ENCODE data around the gene FAM216B. TPM values are rescaled to one million over a fixed set of nuclear protein-coding genes. Genes with fewer than 3 reads are reported as not detected.
"Not testable (repeated sequence)": the region's sequence is repeated elsewhere in the genome, so short reads cannot be mapped to it uniquely, and the experiment has no call there.

FAM216B gene
- total and polyA plus RNA-seq, 3 experiments from 2014 or later, result not detected

DNA sequence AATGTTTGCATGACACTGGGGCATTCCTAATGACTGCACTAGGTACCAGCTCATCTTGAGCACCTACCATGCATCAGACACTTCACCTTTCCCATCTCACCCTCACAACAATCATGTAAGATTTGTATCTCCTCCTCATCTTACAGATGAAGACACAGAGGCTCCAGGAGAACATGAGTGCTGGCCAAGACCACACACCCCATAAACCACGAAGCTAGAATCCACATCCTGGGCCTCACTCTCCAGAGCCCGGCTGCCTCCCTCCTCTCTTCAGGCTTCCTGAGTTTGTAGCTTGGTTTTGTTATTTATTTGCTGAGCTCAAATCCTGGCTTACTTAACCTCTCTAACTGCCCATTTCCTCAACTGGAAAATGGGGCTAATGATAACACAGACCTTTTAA, 25.9 kb downstream of the FAM216B start:
- Mint-ChIP-seq H3K4me1 (no peaks in the 10 kb centered on the region), H3K36me3 (no peaks in the 10 kb centered on the region), H3K4me3 (no peak overlapping the region), H3K27me3 (peaks cover 7 to 18% of the 10 kb centered on the region in 2 donors), H3K9me3 (no peaks in the 10 kb centered on the region), H3K27ac (no peak overlapping the region)
- no peaks in the 10 kb centered on the region for H3K36me3 ChIP-seq (ENCODE audit: insufficient read depth, low read length)
- no peaks in the 10 kb centered on the region for H3K4me1 ChIP-seq (ENCODE audit: insufficient read depth, low read length)
- H3K4me3 ChIP-seq (ENCODE audit: low read length), result no peak overlapping the region
- ChIA-PET POLR2A (no interaction called here), CTCF (no interaction called here)
- H3K27me3 ChIP-seq (ENCODE audit: insufficient read depth, low read length, poor library complexity, severe bottlenecking), result no peaks in the 10 kb centered on the region
- no peaks in the 10 kb centered on the region for H3K9me3 ChIP-seq (ENCODE audit: low read length)
- H3K27ac ChIP-seq (ENCODE audit: low read depth, low read length), result no peak overlapping the region
- DNase-seq, result no peak

DNA sequence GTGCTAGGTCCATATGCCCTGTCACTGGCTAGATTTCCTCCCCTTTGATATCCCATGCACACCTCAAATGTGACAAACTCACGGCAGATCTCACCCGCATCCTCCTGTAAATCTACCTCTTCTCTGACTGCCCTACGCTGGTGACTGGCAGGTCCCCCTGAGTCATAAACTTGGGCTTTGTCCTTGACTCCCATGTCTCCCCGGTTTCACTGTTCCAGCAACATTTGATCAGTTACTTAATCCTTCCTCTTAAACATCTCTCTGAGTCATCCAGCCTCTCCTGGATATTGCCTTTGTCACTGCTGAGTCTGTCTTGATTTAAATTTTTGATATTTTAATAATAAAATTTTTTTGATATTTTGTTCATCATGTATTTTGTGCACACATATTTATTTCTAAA, 26.5 kb downstream of the FAM216B start:
- Histone ChIP-seq H3K4me3 (ENCODE audit: low read length) (no peak overlapping the region), H3K27ac (ENCODE audit: low read depth, low read length) (no peak overlapping the region), H3K9me3 (ENCODE audit: low read length) (no peaks in the 10 kb centered on the region), H3K4me1 (ENCODE audit: insufficient read depth, low read length) (no peaks in the 10 kb centered on the region), H3K27me3 (ENCODE audit: insufficient read depth, low read length, poor library complexity, severe bottlenecking) (no peaks in the 10 kb centered on the region), H3K36me3 (ENCODE audit: insufficient read depth, low read length) (no peaks in the 10 kb centered on the region)
- no peak overlapping the region for H3K4me3 Mint-ChIP-seq
- ChIA-PET POLR2A (no interaction called here), CTCF (no interaction called here)
- H3K9me3 Mint-ChIP-seq, result no peaks in the 10 kb centered on the region
- H3K4me1 Mint-ChIP-seq, result no peaks in the 10 kb centered on the region
- H3K27me3 Mint-ChIP-seq, result peaks cover 7 to 18% of the 10 kb centered on the region in 2 donors
- DNase-seq, result no peak
- H3K36me3 Mint-ChIP-seq, result no peaks in the 10 kb centered on the region
- H3K27ac Mint-ChIP-seq, result no peak overlapping the region

DNA sequence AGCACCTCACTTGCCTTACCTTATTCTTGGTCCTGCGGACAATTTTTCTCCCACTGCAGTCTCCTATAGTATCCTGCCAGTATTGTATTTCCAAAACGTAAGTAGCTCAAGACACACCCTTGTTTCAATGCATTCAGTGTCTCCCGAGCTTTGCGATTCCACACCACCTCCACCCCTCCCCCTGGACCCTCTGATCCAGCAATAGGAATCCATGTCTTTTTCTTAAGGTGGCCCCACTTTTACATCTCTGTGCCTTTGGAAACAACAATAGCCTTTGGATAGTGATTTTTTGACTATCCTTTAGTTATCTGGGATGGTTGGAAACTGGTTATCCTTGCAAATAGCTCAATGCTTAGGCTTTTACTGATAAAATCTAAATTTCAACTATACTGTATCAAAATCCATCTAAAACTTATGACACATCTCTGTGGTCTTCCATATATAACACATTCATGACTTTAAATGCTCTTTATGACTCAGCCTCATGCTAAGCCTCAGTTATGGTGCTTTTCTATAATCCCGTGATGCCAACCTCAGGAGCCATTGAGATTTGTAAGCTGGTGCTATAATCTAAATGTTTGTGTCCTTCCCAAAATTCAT, 27.1 kb downstream of the FAM216B start:
- Histone ChIP-seq H3K27ac (ENCODE audit: low read depth, low read length) (no peak overlapping the region), H3K36me3 (ENCODE audit: insufficient read depth, low read length) (no peaks in the 10 kb centered on the region), H3K4me3 (ENCODE audit: low read length) (no peak overlapping the region), H3K9me3 (ENCODE audit: low read length) (no peaks in the 10 kb centered on the region), H3K4me1 (ENCODE audit: insufficient read depth, low read length) (no peaks in the 10 kb centered on the region), H3K27me3 (ENCODE audit: insufficient read depth, low read length, poor library complexity, severe bottlenecking) (no peaks in the 10 kb centered on the region)
- CTCF ChIA-PET, result no interaction called here
- DNase-seq, result no peak
- POLR2A ChIA-PET, result no interaction called here
- Mint-ChIP-seq H3K4me1 (no peaks in the 10 kb centered on the region), H3K36me3 (no peaks in the 10 kb centered on the region), H3K9me3 (no peaks in the 10 kb centered on the region), H3K27ac (no peak overlapping the region), H3K27me3 (peaks cover 7 to 18% of the 10 kb centered on the region in 2 donors), H3K4me3 (no peak overlapping the region)

DNA sequence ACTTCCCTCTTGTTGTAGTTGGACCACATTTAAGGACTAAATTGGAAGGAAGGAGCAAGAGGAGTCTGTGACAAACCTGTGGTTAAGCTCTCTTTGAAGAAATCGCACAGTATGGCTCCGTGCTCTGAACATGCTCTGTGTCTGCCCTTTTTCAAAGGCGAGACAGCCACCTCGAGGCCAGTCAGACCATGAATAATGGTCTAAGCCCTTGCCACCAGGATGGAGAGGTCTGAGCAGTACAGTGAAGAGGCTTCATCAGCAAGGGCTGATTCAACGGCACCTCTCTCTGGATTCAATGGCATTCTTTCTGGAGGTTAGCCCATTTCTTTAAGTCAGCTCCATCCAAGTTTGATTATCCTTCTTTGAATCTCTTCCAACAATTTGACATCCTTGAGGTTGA, 30.9 kb downstream of the FAM216B start:
- ChIA-PET CTCF (no interaction called here), POLR2A (no interaction called here)
- DNase-seq, result no peak
- no peaks in the 10 kb centered on the region for H3K36me3 ChIP-seq (ENCODE audit: insufficient read depth, low read length)
- H3K27ac Mint-ChIP-seq, result no peak overlapping the region
- no peaks in the 10 kb centered on the region for H3K4me1 ChIP-seq (ENCODE audit: insufficient read depth, low read length)
- peaks cover 0 to 4% (median 0%) of the 10 kb centered on the region in 5 donors for H3K9me3 Mint-ChIP-seq
- no peak overlapping the region for H3K4me3 Mint-ChIP-seq
- peaks cover 10 to 41% of the 10 kb centered on the region in 2 donors for H3K27me3 Mint-ChIP-seq
- no peaks in the 10 kb centered on the region for H3K4me1 Mint-ChIP-seq
- H3K27me3 ChIP-seq (ENCODE audit: insufficient read depth, low read length, poor library complexity, severe bottlenecking), result no peaks in the 10 kb centered on the region
- no peaks in the 10 kb centered on the region for H3K9me3 ChIP-seq (ENCODE audit: low read length)
- no peak overlapping the region for H3K27ac ChIP-seq (ENCODE audit: low read depth, low read length)
- H3K36me3 Mint-ChIP-seq, result no peaks in the 10 kb centered on the region
- H3K4me3 ChIP-seq (ENCODE audit: low read length), result no peak overlapping the region

- Mint-ChIP-seq H3K4me3 (no peak overlapping the region), H3K36me3 (no peaks in the 10 kb centered on the region), H3K9me3 (peaks cover 0 to 6% (median 2%) of the 10 kb centered on the region in 5 donors), H3K27ac (no peak overlapping the region), H3K27me3 (peaks cover 14 to 36% of the 10 kb centered on the region in 2 donors), H3K4me1 (no peaks in the 10 kb centered on the region)
- H3K9me3 ChIP-seq (ENCODE audit: low read length), result no peaks in the 10 kb centered on the region
- CTCF ChIA-PET, result no interaction called here
- no peak overlapping the region for H3K4me3 ChIP-seq (ENCODE audit: low read length)
- no peaks in the 10 kb centered on the region for H3K36me3 ChIP-seq (ENCODE audit: insufficient read depth, low read length)
- H3K27ac ChIP-seq (ENCODE audit: low read depth, low read length), result no peak overlapping the region
- no peaks in the 10 kb centered on the region for H3K27me3 ChIP-seq (ENCODE audit: insufficient read depth, low read length, poor library complexity, severe bottlenecking)
- POLR2A ChIA-PET, result no interaction called here
- DNase-seq, result no peak
- H3K4me1 ChIP-seq (ENCODE audit: insufficient read depth, low read length), result no peaks in the 10 kb centered on the region
Measured at GRCh38 chr13:42814868-42815267, 33.5 kb downstream of the FAM216B start.

DNA sequence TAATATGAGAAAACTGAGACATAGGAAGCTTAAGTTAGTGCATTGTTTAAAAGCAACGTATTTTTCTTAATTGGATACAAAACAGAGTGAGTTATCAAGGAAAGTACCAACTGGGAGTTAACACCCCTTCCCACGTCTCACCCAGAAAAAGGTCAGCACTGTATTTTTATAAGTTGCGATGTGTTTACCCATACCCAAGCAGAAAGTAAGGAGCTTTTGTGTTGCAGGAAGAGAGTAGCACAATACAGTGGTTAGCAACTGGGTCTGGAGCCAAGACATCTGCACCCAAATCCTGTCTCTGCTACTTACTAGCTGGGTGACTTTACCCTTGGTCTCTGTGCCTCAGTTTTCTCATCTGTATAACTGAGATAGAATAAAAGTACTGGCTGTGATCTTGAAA, 34.3 kb downstream of the FAM216B start:
- H3K9me3 Mint-ChIP-seq, result peaks cover 0 to 6% (median 2%) of the 10 kb centered on the region in 5 donors
- Histone ChIP-seq H3K36me3 (ENCODE audit: insufficient read depth, low read length) (no peaks in the 10 kb centered on the region), H3K4me1 (ENCODE audit: insufficient read depth, low read length) (no peaks in the 10 kb centered on the region), H3K4me3 (ENCODE audit: low read length) (no peak overlapping the region), H3K9me3 (ENCODE audit: low read length) (no peaks in the 10 kb centered on the region), H3K27ac (ENCODE audit: low read depth, low read length) (no peak overlapping the region), H3K27me3 (ENCODE audit: insufficient read depth, low read length, poor library complexity, severe bottlenecking) (no peaks in the 10 kb centered on the region)
- H3K4me1 Mint-ChIP-seq, result no peaks in the 10 kb centered on the region
- H3K36me3 Mint-ChIP-seq, result no peaks in the 10 kb centered on the region
- H3K27ac Mint-ChIP-seq, result no peak overlapping the region
- POLR2A ChIA-PET, result no interaction called here
- H3K27me3 Mint-ChIP-seq, result peaks cover 13 to 35% of the 10 kb centered on the region in 2 donors
- DNase-seq, result no peak
- CTCF ChIA-PET, result no interaction called here
- H3K4me3 Mint-ChIP-seq, result no peak overlapping the region

DNA sequence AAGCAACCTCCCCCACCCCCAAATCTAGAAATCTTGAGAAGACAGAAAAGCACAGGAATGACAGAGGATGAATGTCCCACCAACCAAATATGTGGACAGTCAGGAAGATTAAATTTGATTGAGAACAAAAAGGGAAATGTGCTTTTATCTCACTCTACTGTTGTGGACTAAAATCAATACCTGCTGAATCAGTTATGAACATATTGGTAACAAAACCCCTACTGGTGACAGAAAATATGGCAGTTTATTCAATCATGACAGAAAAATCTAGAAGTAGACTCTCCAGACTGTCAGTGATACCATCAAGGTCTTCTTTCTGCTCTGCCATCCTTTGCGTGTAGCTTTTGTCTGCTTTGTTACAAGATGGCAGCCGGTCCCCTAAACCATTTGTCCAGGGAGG, 35.2 kb downstream of the FAM216B start:
- no peak overlapping the region for H3K27ac Mint-ChIP-seq
- H3K4me1 Mint-ChIP-seq, result no peaks in the 10 kb centered on the region
- DNase-seq, result no peak
- H3K27me3 Mint-ChIP-seq, result peaks cover 8 to 30% of the 10 kb centered on the region in 2 donors
- ChIA-PET POLR2A (no interaction called here), CTCF (interaction anchor here (1.2 kb wide), 1 partner anchor 18 kb away, joined by 4 read pairs; no protein-coding TSS in a partner anchor)
- H3K36me3 Mint-ChIP-seq, result no peaks in the 10 kb centered on the region
- H3K4me3 Mint-ChIP-seq, result no peak overlapping the region
- peaks cover 0 to 6% (median 2%) of the 10 kb centered on the region in 5 donors for H3K9me3 Mint-ChIP-seq
- H3K27ac ChIP-seq (ENCODE audit: low read depth, low read length), result no peak overlapping the region
- no peaks in the 10 kb centered on the region for H3K27me3 ChIP-seq (ENCODE audit: insufficient read depth, low read length, poor library complexity, severe bottlenecking)
- no peaks in the 10 kb centered on the region for H3K36me3 ChIP-seq (ENCODE audit: insufficient read depth, low read length)
- H3K4me3 ChIP-seq (ENCODE audit: low read length), result no peak overlapping the region
- H3K9me3 ChIP-seq (ENCODE audit: low read length), result no peaks in the 10 kb centered on the region
- no peaks in the 10 kb centered on the region for H3K4me1 ChIP-seq (ENCODE audit: insufficient read depth, low read length)

DNA sequence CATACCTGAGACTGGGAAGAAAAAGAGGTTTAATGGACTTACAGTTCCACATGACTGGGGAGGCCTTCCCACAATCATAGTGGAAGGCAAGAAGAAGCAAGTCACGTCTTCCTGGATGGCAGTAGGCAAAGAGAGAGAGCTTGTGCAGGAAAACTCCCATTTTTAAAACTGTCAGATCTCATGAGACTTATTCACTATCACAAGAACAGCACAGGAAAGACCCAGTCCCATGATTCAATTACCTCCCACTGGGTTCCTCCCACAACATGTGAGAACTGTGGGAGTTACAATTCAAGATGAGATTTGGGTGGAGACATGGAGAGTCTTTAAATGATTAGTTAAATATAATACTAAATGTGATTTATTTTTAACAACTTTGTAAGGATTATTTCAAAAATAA, 38.3 kb downstream of the FAM216B start:
- H3K4me1 ChIP-seq (ENCODE audit: insufficient read depth, low read length); H3K36me3 ChIP-seq (ENCODE audit: insufficient read depth, low read length); H3K9me3 ChIP-seq (ENCODE audit: low read length); DNase-seq; CTCF ChIA-PET; H3K27me3 ChIP-seq (ENCODE audit: insufficient read depth, low read length, poor library complexity, severe bottlenecking); H3K27ac ChIP-seq (ENCODE audit: low read depth, low read length); H3K27ac Mint-ChIP-seq; H3K4me1 Mint-ChIP-seq; H3K4me3 ChIP-seq (ENCODE audit: low read length); H3K9me3 Mint-ChIP-seq; H3K36me3 Mint-ChIP-seq; H3K4me3 Mint-ChIP-seq; POLR2A ChIA-PET: not testable (repeated sequence)
- H3K27me3 Mint-ChIP-seq, result peaks cover 7 to 32% of the 10 kb centered on the region in 2 donors

DNA sequence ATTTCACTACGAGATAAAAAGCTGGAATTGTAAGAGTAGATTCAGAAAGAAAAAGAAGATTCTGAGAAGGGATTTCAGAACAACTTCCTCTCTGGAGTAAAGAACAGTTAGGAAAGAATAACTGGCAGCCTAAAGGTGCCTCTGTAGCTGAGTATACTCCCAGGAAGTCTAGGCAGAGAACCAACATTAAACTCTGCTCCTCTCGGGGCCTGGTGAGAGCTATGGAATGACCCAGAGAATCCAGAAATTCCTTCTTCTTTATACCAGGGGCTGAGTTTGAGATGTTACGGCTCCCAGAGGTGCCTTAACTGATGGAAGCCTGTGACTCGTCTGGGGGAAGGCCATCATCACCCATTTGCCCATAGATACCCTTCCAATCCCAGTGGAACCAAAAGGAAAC, 39.1 kb downstream of the FAM216B start:
- H3K9me3 Mint-ChIP-seq, result peaks cover 0 to 4% (median 2%) of the 10 kb centered on the region in 5 donors
- no peak overlapping the region for H3K27ac Mint-ChIP-seq
- no peaks in the 10 kb centered on the region for H3K36me3 ChIP-seq (ENCODE audit: insufficient read depth, low read length)
- H3K4me1 ChIP-seq (ENCODE audit: insufficient read depth, low read length), result no peaks in the 10 kb centered on the region
- ChIA-PET CTCF (no interaction called here), POLR2A (no interaction called here)
- H3K27me3 Mint-ChIP-seq, result peaks cover 9 to 31% of the 10 kb centered on the region in 2 donors
- no peaks in the 10 kb centered on the region for H3K36me3 Mint-ChIP-seq
- H3K27ac ChIP-seq (ENCODE audit: low read depth, low read length), result no peak overlapping the region
- no peak for DNase-seq
- H3K4me3 ChIP-seq (ENCODE audit: low read length), result no peak overlapping the region
- H3K4me3 Mint-ChIP-seq, result no peak overlapping the region
- no peaks in the 10 kb centered on the region for H3K9me3 ChIP-seq (ENCODE audit: low read length)
- no peaks in the 10 kb centered on the region for H3K4me1 Mint-ChIP-seq
- no peaks in the 10 kb centered on the region for H3K27me3 ChIP-seq (ENCODE audit: insufficient read depth, low read length, poor library complexity, severe bottlenecking)
